Transverse colon (tissue), 4 donors: ENCODE measurements around the gene PJVK. TPM values are rescaled to one million over a fixed set of nuclear protein-coding genes. Genes with fewer than 3 reads are reported as not detected.

Experiments used
- DNase-seq: peaks from one replicate; pipeline ENCODE4 v3.0.0-alpha.2; 2019
- H3K27ac ChIP-seq, 4 donors: fragments of 200-600 bp; sonication (generic); 2 replicates each; pipeline ENCODE4 v1.5.1; 2016 to 2018; ENCODE audit warnings: inconsistent platforms in 4 of 4
- H3K27me3 ChIP-seq: fragments of 200-600 bp; sonication (generic); 2 replicates; pipeline ENCODE4 v1.5.1; 2017; ENCODE audit warnings: inconsistent platforms
- H3K36me3 ChIP-seq, 4 donors: fragments of 200-600 bp; sonication (generic); 2 replicates each; pipeline ENCODE4 v1.5.1; 2017 to 2019; ENCODE audit warnings: inconsistent platforms in 4 of 4
- H3K4me1 ChIP-seq, 4 donors: fragments of 200-600 bp; sonication (generic); 2 replicates each; pipeline ENCODE4 v1.5.1; 2017 to 2020; ENCODE audit warnings: inconsistent platforms in 4 of 4
- H3K4me3 ChIP-seq, 4 donors: fragments of 200-600 bp; sonication (generic); 1 replicate in 1 of 4; 2 replicates in 3 of 4; pipeline versions ENCODE4 v1.5.1 to v1.6.1; 2017 to 2019; ENCODE audit warnings: inconsistent platforms in 4 of 4
- H3K9me3 ChIP-seq, 2 donors: fragments of 200-600 bp; sonication (generic); 2 replicates each; pipeline ENCODE4 v1.5.1; 2017 to 2019; ENCODE audit warnings: inconsistent platforms in 2 of 2
- EP300 ChIP-seq: sonication (generic); formaldehyde crosslinking; IDR thresholded peaks from one replicate; pipeline ENCODE4 v1.6.1; 2017; ENCODE audit warnings: antibody characterized with exemption, low read depth
- POLR2A ChIP-seq: fragments of 450-650 bp; IDR thresholded peaks from one replicate; pipeline ENCODE4 v1.6.1; 2016; ENCODE audit warnings: antibody characterized with exemption, mild to moderate bottlenecking, moderate library complexity
- POLR2AphosphoS5 ChIP-seq, 3 donors: sonication (generic); formaldehyde crosslinking; IDR thresholded peaks; one replicate each; pipeline ENCODE4 v1.6.1; 2016; ENCODE audit warnings: antibody characterized with exemption in 3 of 3
- WGBS, 2 donors: methylation state at CpG; one replicate each; pipeline ENCODE4 v1.1.5; 2018; ENCODE audit warnings: low coverage in 1 of 2; 5-methylcytosine and 5-hydroxymethylcytosine counted together
- in situ Hi-C, 4 donors: fragments of 200-750 bp; cut with MboI; loops; one replicate each; pipeline versions ENCODE4 v1.15.0 to v1.15.1; 2017; ENCODE audit warnings: low sequenced_read_pairs in 3 of 4, low pct_ligation_motif_present in 1 of 4, low pct_unique_long_range_greater_than_20kb in 1 of 4
- intact Hi-C: fragments of 100-400 bp; cut with DNase I; formaldehyde crosslinking; loops from one replicate; pipeline ENCODE4 v1.15.1; 2023; ENCODE audit warnings: low total_unique reads
- total RNA-seq, 4 donors: library from RNA; depleted of rRNA; stranded (reverse); fragments of >200 nt; gene quantifications; one replicate each; pipeline ENCODE4 v1.1.0, GENCODE V29; 2016
- TF ChIP-seq, protein P1 (sequence below), 5 experiments: fragments of 200-600 bp in 3 of 5; fragments of 450-650 bp in 2 of 5; sonication (generic) in 3 of 5; IDR thresholded peaks; 1 replicate in 2 of 5; 2 replicates in 3 of 5; pipeline ENCODE4 v1.5.1; 2016 to 2017; ENCODE audit warnings: antibody characterized with exemption in 5 of 5, inconsistent platforms in 3 of 5, mild to moderate bottlenecking in 2 of 5, moderate library complexity in 1 of 5

Gene PJVK
- total RNA-seq, 4 donors from 2014 or later: 1.6 to 3.2 TPM; not detected in 2

DNA sequence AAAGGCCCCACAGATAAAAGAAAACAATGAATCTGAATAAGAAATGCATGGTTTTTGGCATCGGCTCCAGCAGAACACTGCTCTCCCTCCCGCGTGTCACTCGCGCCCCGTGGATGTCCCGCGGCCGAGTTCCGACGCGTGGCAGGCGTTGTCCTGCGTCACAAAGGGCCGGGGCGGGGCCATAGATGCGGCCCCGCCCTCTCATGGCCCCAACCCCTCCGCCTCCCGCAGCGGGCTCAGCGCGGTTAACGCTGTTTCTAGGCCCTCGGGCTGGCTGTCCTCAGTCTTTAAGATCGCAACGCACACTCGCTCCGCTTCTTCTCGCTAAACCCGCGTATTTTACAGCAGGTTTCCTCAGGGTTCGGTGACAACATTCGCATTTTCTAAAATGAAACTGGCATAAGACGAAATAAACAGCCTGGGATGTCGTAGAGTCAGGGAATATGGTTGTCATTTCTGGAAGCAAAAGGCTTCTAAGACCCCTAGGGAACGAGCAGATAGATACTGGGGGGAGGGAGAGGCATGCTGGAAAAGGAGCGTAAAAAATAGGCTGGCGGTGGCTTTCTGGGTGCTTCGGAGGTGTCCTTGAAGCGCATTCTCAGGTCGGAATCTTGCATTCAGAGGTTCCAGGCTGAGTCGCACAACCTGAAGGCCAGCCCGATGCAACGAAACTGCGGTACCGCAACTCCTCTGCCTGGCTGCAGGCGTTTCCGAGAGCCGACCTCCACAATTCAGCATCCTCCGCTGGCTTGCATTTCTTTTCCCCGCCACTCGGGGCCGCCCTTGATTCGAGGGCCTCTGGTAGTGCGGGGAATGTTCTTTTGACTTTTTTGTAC is 27.5 kb downstream of the PJVK start, which contains the start of gene FKBP7:
TSS of gene FKBP7 (minus strand) at position 162 of the 836 bp plus-strand sequence. CDS start at position 61, 101 bp downstream.
- in situ Hi-C loops: no loop called here
- H3K4me1 ChIP-seq: peaks cover 18 to 46% (median 32%) of the 10 kb centered on the region in 4 donors

DNA sequence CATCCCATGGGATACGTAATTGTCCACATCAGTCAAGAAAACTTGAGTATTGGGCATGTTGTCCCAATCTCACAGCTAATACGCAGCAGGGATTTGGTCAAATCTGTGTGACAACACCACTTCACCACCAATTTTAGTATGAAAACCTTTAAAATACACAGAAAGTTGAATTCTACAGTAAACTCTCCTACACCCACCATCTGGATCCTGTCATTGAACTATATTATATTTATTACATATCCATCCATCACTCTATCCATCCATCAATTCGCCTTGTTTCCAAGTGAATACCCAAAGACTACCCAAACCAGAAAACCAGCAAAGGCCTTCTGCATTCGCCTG is 28.1 kb downstream of the PJVK start:
- intact Hi-C loops (loop anchor here (2.0 kb wide), 1 partner anchor 28 kb away; the partner anchor contains the start of genes PJVK and PRKRA), in situ Hi-C loops (no loop called here)
- H3K27me3 ChIP-seq: no peaks in the 10 kb centered on the region
- no peaks in the 10 kb centered on the region for H3K9me3 ChIP-seq
- DNase-seq: no peak
- H3K4me3 ChIP-seq: peak overlapping the region in 3 of 4 donors; percentile 54 to 77 (median 61)
- 50 to 53% methylated on average over 4 of the region's 4 CpGs for WGBS, 2 donors
- H3K4me1 ChIP-seq: peaks cover 18 to 52% (median 35%) of the 10 kb centered on the region in 4 donors
- peak overlapping the region; percentile 94 to 98 (median 97) for H3K27ac ChIP-seq
- H3K36me3 ChIP-seq: no peaks in the 10 kb centered on the region
- TF ChIP-seq, protein P1, sequence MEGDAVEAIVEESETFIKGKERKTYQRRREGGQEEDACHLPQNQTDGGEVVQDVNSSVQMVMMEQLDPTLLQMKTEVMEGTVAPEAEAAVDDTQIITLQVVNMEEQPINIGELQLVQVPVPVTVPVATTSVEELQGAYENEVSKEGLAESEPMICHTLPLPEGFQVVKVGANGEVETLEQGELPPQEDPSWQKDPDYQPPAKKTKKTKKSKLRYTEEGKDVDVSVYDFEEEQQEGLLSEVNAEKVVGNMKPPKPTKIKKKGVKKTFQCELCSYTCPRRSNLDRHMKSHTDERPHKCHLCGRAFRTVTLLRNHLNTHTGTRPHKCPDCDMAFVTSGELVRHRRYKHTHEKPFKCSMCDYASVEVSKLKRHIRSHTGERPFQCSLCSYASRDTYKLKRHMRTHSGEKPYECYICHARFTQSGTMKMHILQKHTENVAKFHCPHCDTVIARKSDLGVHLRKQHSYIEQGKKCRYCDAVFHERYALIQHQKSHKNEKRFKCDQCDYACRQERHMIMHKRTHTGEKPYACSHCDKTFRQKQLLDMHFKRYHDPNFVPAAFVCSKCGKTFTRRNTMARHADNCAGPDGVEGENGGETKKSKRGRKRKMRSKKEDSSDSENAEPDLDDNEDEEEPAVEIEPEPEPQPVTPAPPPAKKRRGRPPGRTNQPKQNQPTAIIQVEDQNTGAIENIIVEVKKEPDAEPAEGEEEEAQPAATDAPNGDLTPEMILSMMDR (IDR thresholded peaks at IDR 0.05): peak in 2 of 5 experiments; percentile 2 to 25
- no peak for TF ChIP-seq EP300

More for the DNA sequence above, 27.5 kb downstream of the PJVK start, which contains the start of gene FKBP7:
- WGBS, 2 donors: 0 to 3% methylated on average over 7 to 56 of the region's 56 CpGs
- Histone ChIP-seq H3K27me3 (no peaks in the 10 kb centered on the region), H3K36me3 (no peaks in the 10 kb centered on the region), H3K9me3 (no peaks in the 10 kb centered on the region), H3K4me3 (peak within 1 kb of the TSS; percentile 51 to 77 (median 58)), H3K27ac (peak within 1 kb of the TSS; percentile 94 to 98 (median 97))
- TF ChIP-seq, protein P1 (IDR thresholded peaks at IDR 0.05): peak; percentile 62 to 87 (median 80)
- TF ChIP-seq POLR2A: peak; percentile 73
- peak; percentile 63 for TF ChIP-seq EP300
- TF ChIP-seq POLR2AphosphoS5 (IDR thresholded peaks at IDR 0.05): peak; percentile 87 to 90 (median 88)
- DNase-seq: peak; percentile 91
- intact Hi-C loops: loop anchor here (2.0 kb wide), 1 partner anchor 28 kb away; the partner anchor contains the start of genes PJVK and PRKRA

DNA sequence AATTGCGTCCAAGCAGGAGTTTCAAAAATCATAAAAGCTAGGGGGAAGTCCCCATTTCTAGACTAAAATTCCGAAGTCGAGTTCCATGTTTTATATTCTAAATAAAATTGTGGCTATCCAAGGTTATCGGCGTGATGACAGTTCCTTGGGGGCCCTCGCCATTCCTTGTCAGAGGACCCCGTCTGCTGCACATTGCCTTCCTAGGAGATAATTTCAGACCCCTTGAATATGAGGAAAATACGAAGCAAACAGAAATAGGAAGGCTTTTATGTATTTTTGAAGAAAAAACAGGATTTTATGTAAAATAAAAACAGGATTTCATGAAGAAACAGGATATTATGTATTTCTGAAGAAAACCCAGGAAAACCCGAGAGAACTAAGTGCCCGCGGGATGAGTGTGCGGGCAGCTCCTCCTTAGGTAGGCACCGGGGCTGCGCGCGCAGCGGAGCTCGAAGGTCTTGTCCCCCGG is 28.6 kb downstream of the PJVK start:
- in situ Hi-C loops (no loop called here), intact Hi-C loops (loop anchor here (2.0 to 10.0 kb wide), 2 partner anchors 29 to 345 kb away; partner anchors contain the start of genes PJVK and PRKRA)
- no peaks in the 10 kb centered on the region for H3K27me3 ChIP-seq
- 27 to 36% methylated on average over 9 to 19 of the region's 19 CpGs for WGBS, 2 donors
- no peaks in the 10 kb centered on the region for H3K36me3 ChIP-seq
- H3K4me1 ChIP-seq: peaks cover 18 to 55% (median 39%) of the 10 kb centered on the region in 4 donors
- no peaks in the 10 kb centered on the region for H3K9me3 ChIP-seq
- no peak for DNase-seq
- no peak for TF ChIP-seq POLR2AphosphoS5 (IDR thresholded peaks at IDR 0.05)
- TF ChIP-seq POLR2A: no peak
- TF ChIP-seq EP300: no peak
- TF ChIP-seq, protein P1 (IDR thresholded peaks at IDR 0.05): no peak
- H3K4me3 ChIP-seq: peak overlapping the region in 3 of 4 donors; percentile 77 to 94 (median 82)
- peak overlapping the region; percentile 94 to 98 (median 97) for H3K27ac ChIP-seq
